ENCODE data around the gene POLR1F. TPM values are rescaled to one million over a fixed set of nuclear protein-coding genes. Genes with fewer than 3 reads are reported as not detected.
"Not testable (repeated sequence)": the region's sequence is repeated elsewhere in the genome, so short reads cannot be mapped to it uniquely, and the experiment has no call there.

POLR1F gene, protein sequence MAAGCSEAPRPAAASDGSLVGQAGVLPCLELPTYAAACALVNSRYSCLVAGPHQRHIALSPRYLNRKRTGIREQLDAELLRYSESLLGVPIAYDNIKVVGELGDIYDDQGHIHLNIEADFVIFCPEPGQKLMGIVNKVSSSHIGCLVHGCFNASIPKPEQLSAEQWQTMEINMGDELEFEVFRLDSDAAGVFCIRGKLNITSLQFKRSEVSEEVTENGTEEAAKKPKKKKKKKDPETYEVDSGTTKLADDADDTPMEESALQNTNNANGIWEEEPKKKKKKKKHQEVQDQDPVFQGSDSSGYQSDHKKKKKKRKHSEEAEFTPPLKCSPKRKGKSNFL
- 7.3 TPM for total RNA-seq

- peak; percentile 96 for DNase-seq (ENCODE audit: low spot score)
These were observed at the start of gene POLR1F for GRCh38 chr7:19708397-19709248. POLR1F (minus strand) TSS chr7:19709037; CDS start chr7:19709016, 21 bp downstream.

- DNase-seq (ENCODE audit: low spot score), result no peak
These were observed 45.8 kb upstream of the POLR1F start for GRCh38 chr7:19754521-19755116.

DNA sequence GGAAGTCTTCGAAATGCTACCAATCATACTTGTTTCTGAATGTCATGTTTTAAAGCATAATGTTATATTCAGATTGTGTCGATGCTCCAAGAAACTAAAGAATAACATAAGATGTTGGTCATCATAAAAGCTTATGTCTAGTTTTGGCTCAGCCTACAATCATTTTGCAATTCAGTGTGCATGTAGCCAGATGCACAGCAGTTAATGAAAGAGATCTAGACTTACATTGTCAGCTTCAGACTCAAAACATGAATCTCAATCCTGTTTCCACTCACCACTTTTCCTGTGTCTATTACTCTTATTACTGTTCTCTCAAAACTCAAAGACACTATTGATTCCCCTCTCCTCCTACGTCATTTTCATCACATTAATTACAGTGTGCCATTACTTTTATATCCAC, 43.2 kb upstream of the POLR1F start:
- no peak for DNase-seq (ENCODE audit: low spot score)

GRCh38 chr7:19749658-19750057, 40.8 kb upstream of the POLR1F start:
- no peak for DNase-seq (ENCODE audit: low spot score)

DNA sequence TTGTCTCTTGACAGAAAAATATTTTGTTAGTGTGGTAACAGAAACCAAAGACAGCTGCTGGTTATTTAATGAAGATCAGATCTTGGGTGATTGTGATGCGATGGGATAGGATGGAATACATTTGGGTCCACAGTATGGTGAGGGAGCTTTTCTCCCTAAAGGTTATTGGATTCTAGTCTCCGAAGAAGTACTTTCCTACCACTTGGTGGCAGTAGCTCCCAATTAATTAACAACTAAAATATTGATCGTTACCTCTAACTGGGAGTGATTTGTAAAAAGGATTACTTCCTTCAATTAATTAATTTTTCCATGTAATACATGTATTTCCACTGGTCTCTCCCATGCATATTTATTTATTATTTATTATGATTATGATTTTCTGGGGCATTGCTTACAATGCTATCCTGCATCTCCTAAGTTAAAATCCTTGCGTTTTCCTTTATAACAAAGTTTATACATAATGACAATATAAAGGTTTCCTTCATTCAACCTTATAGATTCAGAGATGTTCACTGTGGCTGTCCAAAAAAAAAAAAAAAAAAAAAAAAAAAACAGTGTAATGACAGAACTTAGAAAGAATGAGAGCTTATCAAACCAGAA, 39.0 kb upstream of the POLR1F start:
- no peak for DNase-seq (ENCODE audit: low spot score)

GRCh38 chr7:19744075-19744474, 35.2 kb upstream of the POLR1F start:
- no peak for DNase-seq (ENCODE audit: low spot score)

- no peak for DNase-seq (ENCODE audit: low spot score)
These were observed 19.9 kb upstream of the POLR1F start for GRCh38 chr7:19728716-19729115.

GRCh38 chr7:19725770-19726169, 16.9 kb upstream of the POLR1F start:
- DNase-seq (ENCODE audit: low spot score), result no peak

GRCh38 chr7:19715499-19715898, 6.7 kb upstream of the POLR1F start:
- no peak for DNase-seq (ENCODE audit: low spot score)

GRCh38 chr7:19713676-19714075, 4.8 kb upstream of the POLR1F start:
- DNase-seq (ENCODE audit: low spot score), result peak; percentile 27

DNA sequence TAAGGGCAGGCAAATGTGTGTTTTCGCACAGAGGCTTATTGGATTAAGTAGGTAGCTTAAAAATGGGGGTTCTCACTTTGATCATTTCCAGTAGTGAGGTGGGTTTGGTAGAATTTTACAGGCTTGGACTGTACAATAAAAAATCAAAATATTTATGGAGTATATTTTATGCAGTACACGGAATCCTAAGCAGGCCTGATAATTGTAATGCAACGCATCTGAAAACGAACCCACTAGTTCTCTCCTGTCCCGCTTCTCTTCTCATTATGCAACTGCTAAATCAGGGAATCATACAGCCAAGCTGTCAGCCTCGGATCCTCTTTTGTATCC, 377 bp upstream of the POLR1F start:
- DNase-seq (ENCODE audit: low spot score), result no peak

- DNase-seq (ENCODE audit: low spot score), result no peak
These were observed 1.6 kb downstream of the POLR1F start for GRCh38 chr7:19707240-19707639.

GRCh38 chr7:19705663-19706062, 3.2 kb downstream of the POLR1F start:
- DNase-seq (ENCODE audit: low spot score), result no peak

DNA sequence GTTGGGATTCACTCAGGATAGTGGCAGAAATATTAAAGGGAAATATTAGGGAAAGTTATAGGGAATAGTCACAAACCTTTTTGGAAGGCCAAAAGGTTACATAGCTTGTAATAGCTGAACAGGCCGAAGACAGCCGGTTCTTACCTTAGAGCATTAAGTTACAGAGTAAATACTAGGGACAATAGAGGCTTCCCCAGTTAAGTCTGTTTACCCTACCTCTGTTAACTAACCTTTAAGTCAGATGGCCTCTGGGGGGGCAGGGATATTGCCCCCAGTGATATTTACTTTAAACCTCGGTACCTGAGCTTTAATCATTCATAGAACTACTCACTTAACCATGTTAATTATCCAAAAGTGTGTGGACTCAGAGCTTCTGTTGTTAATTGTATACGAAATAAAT, 7.4 kb downstream of the POLR1F start:
- no peak for DNase-seq (ENCODE audit: low spot score)

DNA sequence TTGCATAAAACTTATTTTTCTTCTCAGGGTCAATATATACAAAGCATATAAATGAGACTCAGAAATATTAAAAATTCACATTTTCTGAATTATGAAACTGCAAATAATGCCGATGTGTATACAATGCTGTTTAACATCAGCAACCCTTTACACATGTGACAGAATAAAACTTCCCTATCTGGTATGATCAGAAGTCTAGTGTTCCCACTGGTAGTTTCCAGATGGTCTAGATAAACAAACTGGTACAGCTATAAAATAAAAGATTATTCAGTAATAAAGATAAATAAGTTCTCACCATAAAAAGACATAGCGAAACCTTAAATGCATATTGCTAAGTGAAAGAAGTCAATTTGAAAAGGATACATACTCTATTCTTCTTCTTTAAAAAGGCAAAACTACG, 7.9 kb downstream of the POLR1F start:
- no peak for DNase-seq (ENCODE audit: low spot score)

- DNase-seq (ENCODE audit: low spot score), result no peak
These were observed 10.5 kb downstream of the POLR1F start for GRCh38 chr7:19698331-19698730.

DNA sequence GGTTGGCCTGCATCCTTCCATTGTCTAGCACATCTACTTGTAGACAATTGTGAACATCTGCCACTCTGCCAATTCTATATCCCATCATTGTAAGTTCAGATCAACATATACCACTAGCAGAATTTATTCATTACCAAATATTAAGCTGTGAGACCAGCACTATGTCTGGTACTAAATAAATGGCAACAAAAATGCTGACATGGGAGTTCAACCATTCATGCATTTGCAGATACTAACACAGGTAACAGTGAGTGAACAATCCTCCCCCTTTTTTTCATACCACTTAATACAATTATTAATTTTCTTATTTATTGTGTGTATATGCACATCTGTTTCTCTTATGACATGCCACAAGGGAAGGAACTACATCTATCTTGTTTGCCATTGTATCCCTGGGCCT, 11.9 kb downstream of the POLR1F start:
- no peak for DNase-seq (ENCODE audit: low spot score)

DNA sequence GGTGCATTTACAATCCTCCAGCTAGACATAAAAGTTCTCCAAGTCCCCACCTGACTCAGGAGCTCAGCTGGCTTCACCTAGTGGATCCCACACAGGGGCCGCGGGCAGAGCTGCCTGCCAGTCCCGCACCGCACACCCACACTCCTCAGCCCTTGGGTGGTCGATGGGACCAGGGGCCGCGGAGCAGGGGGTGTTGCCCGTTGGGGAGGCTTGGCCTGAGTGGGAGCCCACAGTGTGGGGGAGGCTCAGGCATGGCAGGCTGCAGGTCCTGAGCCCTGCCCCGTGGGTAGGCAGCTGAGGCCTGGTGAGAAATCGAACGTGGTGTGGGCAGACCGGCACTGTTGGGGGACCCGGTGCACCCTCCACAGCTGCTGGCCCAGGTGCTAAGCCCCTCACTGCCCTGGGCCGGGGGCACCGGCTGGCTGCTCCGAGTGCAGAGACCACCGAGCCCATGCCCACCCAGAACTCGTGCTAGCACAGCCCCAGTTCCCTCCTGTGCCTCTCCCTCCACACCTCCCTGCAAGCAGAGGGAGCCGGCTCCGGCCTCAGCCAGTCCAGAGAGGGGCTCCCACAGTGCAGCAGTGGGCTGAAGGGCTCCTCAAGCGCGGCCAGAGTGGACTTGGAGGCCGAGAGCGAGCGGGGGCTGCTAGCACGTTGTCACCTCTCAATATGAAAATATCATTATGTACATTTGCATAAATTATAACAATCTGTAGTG, 16.6 kb downstream of the POLR1F start:
- DNase-seq (ENCODE audit: low spot score), result no peak

- no peak for DNase-seq (ENCODE audit: low spot score)
These were observed 18.1 kb downstream of the POLR1F start for GRCh38 chr7:19690736-19691135.

DNA sequence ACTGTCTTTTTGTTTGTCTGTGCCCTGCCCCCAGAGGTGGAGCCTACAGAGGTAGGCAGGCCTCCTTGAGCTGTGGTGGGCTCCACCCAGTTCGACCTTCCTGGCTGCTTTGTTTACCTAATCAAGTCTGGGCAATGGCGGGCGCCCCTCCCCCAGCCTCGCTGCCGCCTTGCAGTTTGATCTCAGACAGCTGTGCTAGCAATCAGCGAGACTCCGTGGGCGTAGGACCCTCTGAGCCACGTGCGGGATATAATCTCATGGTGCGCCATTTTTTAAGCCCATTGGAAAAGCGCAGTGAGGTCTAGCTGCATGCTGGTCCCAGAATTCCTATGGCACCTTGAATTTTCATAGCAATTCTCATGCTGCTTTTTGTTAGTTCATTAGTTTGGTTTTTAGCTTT, 19.7 kb downstream of the POLR1F start:
- DNase-seq (ENCODE audit: low spot score), result not testable (repeated sequence)

DNA sequence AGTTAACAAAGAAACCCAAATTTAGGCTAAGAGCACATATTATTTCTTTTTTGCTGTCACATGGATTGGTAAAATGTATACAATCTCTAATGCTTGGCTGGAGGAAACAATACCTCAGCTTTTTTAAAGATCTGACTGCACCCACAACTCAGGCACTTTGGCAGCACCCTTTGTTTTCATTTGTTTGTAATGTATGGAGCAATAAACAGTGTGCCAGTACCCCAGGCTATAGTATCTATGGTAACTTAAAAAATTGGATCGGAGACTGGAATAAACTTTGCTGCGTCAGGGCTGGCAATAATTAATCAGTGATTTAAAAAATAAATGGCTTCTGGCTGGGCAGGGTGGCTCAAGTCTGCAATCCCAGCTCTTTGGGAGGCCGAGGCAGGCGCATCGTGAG, 27.2 kb downstream of the POLR1F start:
- DNase-seq (ENCODE audit: low spot score), result no peak

GRCh38 chr7:19677180-19677579, 31.7 kb downstream of the POLR1F start:
- DNase-seq (ENCODE audit: low spot score), result no peak
